Umbilical cord (tissue), 2 donors: ENCODE data around the gene KCNK6. TPM values are rescaled to one million over a fixed set of nuclear protein-coding genes. Genes with fewer than 3 reads are reported as not detected.
A peak's percentile ranks its signal among the peaks of the same experiment; 100 is the strongest.
"Not testable (repeated sequence)": the region's sequence is repeated elsewhere in the genome, so short reads cannot be mapped to it uniquely, and the experiment has no call there.

Experiments used
- DNase-seq: peaks from one replicate; pipeline ENCODE4 v3.0.0-alpha.2; 2015; ENCODE audit warnings: low spot score
- total RNA-seq: library from RNA; depleted of rRNA; stranded (reverse); fragments of >200 nt; gene quantifications from one replicate; pipeline ENCODE4 v1.2.3, GENCODE V29; 2014; ENCODE audit warnings: low replicate concordance; ENCODE audit not compliant: insufficient read depth

Gene KCNK6
- total RNA-seq, 1 donor from 2014 or later = 12.3 TPM

DNA sequence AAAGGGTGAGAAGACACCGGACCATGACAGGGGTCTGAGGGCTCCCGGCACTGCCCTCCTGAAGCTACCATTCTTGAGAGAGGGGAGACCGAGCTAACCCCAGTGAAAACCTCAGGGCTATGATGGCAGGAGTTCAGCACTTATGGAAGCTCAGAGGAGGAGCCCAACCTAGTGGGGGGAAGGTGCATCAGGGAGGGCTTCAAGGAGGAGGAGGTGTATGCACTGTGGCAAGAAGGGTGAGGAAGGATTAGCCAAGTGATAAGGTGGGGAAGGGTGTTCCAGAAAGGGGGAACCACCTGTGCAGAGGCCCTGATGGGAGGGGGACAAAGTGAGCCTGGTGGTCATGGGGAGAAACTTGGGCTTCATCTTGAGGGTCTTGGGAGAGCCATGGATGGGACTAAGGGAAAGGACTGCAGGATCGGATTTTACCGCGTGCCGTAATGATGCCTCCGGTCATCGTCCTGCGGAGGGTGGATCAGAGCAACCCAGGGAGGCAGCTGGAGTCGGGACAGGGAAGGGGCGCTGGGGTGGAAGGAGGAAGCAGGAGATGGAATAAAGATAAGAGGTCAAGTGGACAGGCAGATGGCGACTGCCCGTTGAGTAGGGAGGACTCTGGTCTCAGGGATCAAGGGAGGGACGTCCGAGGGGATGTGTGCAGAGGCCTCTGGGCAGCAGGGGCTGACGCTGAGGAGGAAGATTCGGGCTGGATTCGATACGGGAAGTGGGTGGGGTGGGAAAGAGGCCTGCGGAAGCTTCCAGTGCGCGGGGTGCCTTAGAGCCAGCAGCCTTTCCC is 41.4 kb downstream of the KCNK6 start:
- no peak for DNase-seq

DNA sequence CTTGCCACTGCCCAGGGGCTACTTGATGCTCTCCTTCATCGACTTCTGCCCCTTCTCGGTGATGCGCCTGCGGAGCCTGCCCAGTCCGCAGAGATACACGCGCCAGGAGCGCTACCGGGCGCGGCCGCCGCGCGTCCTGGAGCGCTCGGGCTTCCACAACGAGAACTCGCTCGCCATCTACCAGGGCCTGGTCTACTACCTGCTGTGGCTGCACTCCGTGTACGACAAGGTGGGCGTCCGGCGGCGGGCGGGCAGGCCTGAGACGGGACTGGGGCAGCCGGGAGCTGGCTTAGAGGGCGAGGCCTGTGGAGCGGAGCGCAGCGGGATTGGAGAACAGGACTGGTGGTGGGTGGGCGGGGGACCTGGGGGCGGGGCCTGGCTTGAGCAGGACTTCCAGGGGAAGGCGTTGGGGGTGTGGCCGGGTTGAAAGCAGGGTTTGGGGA is 42.0 kb downstream of the KCNK6 start:
- peak; percentile 78 for DNase-seq

DNA sequence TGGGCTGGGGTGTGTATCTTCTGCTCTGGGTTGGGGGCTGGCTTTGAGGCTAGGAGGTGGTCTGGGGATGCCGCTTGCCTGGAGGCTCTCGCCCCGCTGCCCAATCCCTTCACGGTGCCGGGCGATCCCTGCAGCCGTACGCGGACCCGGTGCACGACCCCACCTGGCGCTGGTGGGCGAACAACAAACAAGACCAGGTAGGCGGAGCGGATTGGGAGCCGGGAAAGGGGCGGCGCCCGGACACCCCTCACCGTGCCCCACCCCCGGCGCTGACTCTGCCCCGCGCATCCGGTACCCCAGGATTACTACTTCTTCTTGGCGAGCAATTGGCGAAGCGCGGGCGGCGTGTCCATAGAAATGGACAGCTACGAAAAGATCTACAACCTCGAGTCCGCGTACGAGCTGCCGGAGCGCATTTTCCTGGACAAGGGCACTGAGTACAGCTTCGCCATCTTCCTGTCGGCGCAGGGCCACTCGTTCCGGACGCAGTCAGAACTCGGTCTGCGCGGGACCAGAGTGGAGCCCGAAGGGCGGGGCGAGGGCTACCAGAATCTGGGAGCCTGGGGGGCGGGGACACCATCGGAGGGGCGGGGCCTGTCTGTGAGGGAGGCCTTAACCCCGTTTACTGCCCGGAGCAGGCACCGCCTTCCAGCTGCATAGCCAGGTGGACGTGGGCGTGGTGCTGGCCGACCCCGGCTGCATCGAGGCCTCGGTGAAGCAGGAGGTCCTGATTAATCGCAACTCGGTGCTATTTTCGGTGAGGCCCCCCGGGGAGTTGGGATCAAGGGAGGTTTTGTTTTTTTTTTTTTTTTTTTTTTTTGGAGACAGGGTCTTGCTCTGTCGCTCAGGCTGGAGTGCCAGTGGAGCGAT is 42.7 kb downstream of the KCNK6 start:
- peak; percentile 43 for DNase-seq

- DNase-seq = not testable (repeated sequence)
These were observed 43.5 kb downstream of the KCNK6 start for GRCh38 chr19:38362946-38363688.

DNA sequence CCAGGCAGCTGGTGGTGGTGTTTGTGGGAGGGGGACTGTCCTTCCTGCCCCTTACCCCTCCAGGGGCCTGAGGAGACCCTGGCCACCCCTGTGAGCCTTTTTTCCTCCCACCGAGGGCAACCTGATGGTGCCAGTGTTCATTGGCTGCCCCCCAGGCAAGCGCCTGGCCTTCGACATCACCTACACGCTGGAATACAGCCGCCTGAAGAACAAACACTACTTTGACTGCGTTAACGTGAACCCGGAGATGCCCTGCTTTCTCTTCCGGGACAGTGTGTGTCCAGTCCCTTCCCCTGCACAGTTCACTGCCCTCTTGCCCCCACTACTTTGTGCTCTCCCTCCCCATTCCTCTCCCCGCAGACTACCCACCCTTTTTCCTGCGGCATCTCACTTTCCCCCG is 47.4 kb downstream of the KCNK6 start:
- no peak for DNase-seq

- no peak for DNase-seq
These were observed 49.9 kb downstream of the KCNK6 start for GRCh38 chr19:38369584-38369983.

- no peak for DNase-seq
These were observed 50.7 kb downstream of the KCNK6 start for GRCh38 chr19:38370299-38370698.

GRCh38 chr19:38371081-38371480 is 51.4 kb downstream of the KCNK6 start:
- DNase-seq = no peak

DNA sequence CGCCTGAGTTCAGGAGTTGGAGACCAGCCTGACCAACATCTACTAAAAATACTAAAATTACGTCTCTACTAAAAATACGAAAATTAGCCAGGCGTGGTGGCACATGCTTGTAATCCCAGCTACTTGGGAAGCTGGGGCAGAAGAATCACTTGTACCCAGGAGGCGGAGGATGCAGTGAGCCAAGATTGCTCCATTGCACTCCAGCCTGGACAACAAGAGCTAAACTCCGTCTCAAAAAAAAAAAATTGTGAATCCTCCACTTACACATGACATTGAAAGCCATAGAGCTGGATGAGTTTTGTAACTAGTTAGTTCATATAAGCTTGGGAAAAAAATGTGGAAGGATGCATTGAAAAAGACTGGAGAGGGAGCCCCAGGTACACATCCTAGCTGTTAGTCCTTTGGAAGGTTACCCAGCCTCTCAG is 54.3 kb downstream of the KCNK6 start:
- DNase-seq = no peak

DNA sequence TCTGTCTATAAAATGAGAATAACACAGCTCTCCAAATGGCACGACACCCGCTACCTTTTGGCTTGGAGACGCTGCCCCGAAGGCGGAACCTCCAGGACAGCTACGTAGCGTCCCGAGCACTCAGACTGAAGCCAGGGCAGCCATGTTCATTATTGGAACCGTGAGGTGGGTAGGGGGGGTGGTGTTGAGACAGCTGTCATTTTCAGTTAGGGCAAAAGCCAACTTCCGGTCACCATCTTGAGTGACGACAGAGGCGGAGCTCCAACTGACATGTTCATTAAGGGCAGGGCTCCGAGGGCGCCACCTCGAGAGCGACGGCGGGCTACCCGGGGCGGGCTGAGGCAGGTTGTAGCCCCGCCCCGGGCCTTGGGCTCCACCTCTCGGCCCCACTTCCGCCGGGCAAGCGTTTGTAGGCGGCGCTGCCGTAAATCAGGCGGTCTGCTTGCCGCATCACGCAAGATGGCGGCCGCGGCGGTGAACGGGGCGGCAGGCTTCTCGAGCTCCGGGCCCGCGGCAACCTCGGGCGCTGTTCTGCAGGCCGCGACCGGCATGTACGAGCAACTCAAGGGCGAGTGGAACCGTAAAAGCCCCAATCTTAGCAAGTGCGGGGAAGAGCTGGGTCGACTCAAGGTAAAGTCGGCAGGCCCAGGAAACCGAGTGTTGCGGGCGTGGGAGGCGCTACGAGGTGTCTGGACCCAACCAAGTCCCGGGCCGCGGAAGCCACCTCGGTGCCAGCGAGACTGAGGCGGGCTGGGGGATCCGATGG is 54.9 kb downstream of the KCNK6 start, which contains the start of gene PSMD8:
PSMD8 (plus strand) TSS at position 240 of the 766 bp plus-strand sequence; CDS start at position 271, 31 bp downstream.
- DNase-seq = peak; percentile 100

- DNase-seq = no peak
These were observed 55.5 kb downstream of the KCNK6 start for GRCh38 chr19:38375098-38375493.

- DNase-seq = no peak
These were observed 56.1 kb downstream of the KCNK6 start for GRCh38 chr19:38375748-38376147.

DNA sequence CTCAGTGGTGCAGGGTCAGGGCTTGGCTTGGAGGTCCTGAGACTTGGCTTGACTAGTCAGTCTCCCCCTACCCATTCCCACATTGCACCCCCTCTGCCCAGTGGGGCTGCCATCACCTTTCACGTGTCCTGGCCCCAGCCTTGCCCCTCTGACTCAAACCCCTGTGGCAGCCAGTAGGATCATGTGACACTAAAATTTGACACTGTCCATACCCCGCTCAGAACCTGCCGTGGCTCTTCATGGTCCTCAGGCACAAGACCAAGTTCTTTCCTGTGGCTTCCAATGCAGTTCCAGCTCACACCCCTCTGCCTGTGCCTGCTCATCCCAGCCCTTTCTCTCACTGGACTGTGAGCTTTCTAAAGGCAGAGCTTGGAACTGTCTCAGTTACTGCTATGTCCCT is 56.9 kb downstream of the KCNK6 start:
- DNase-seq = no peak

- DNase-seq = no peak
These were observed 57.4 kb downstream of the KCNK6 start for GRCh38 chr19:38377052-38377451.

GRCh38 chr19:38378866-38379265 is 59.2 kb downstream of the KCNK6 start:
- DNase-seq = no peak

DNA sequence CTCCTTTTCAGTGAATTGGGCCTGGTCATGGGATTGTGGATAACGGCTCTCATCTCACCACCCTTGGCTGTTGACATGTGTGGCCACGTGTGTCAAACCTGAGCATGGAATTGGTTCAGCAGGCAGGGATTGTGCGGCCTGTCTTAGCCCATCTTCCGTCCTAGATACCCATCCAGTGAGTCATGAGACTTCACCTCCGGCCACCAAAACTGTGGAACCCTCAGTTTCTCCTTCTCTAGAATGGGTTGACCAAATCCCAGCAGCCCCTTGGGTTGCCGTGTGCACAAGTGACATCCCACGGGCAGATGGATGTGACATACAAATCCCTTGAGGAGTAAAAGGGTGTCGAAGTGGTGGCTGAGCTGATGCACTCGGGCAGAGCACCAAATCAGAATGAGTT is 61.5 kb downstream of the KCNK6 start:
- DNase-seq = no peak

Other genes with a start within 250 kb of the KCNK6 start
- 2.2 TPM for gene DPF1, start 95.6 kb upstream of the KCNK6 start, total RNA-seq
- gene PPP1R14A, start 63.5 kb upstream of the KCNK6 start, total RNA-seq = 43.1 TPM
- 113 TPM for gene SPINT2, start 55.3 kb upstream of the KCNK6 start, total RNA-seq
- 8.7 TPM for gene C19orf33, start 15.6 kb upstream of the KCNK6 start, total RNA-seq
- gene YIF1B, start 3.9 kb upstream of the KCNK6 start, total RNA-seq = 35.4 TPM
- 3.4 TPM for gene CATSPERG, start 16.0 kb downstream of the KCNK6 start, total RNA-seq
- 147 TPM for gene PSMD8, start 54.7 kb downstream of the KCNK6 start, total RNA-seq
- not detected for gene GGN, start 68.2 kb downstream of the KCNK6 start, total RNA-seq
- not detected for gene SPRED3, start 68.9 kb downstream of the KCNK6 start, total RNA-seq
- gene FAM98C, start 83.2 kb downstream of the KCNK6 start, total RNA-seq = 6.7 TPM
- gene RASGRP4, start 106.4 kb downstream of the KCNK6 start, total RNA-seq = 0.96 TPM
- gene RYR1, start 113.8 kb downstream of the KCNK6 start, total RNA-seq = 1.4 TPM